ENCODE results near the gene LRRC2.
"Not testable (repeated sequence)": the region's sequence is repeated elsewhere in the genome, so short reads cannot be mapped to it uniquely, and the experiment has no call there.

LRRC2 gene

GRCh38 chr3:46551615-46552014 is 14.5 kb downstream of the LRRC2 start:
- DNase-seq = no peak

- DNase-seq = no peak
These were observed 16.1 kb downstream of the LRRC2 start for GRCh38 chr3:46549989-46550388.

DNA sequence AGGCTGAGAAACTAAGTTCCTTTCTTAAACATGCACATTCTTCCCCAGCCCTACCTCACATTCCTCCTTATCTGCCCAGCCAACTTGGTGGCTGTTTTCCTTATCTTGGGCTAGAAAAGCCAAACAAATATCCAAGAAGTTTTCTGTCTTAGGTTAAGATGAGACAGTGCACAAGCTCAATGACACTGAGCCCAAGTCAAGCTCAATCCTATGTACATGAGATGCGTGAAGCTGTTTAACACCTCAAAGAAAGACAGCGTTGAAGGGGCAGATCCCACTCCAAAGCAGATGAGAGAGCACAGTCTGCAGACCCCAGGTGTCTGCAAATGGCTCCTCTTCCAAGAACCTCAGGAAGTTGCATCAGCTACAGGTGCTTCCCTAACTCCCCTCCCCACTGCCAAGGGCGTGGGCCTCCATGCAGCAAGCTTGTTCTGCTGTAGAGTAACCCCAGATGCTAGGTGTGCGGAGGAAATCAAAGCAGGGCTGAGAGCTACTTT is 16.6 kb downstream of the LRRC2 start:
- no peak for DNase-seq

DNA sequence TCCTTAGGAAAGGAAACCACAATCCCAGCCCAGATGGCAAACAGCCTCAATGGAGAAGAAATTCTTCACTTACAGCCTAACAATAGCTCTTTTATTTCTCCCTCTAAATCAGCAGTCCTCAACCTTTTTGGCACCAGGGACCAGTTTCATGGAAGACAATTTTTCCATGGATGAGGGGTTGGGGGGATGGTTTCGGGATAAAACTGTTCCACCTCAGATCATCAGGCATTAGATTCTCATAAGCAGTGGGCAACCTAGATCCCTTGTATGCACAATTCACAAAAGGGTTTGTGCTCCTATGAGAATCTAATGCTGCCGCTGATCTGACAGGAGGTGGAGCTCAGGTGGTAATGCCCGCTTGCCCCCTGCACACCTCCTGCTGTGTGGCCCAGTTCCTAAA is 17.5 kb downstream of the LRRC2 start:
- not testable (repeated sequence) for DNase-seq

DNA sequence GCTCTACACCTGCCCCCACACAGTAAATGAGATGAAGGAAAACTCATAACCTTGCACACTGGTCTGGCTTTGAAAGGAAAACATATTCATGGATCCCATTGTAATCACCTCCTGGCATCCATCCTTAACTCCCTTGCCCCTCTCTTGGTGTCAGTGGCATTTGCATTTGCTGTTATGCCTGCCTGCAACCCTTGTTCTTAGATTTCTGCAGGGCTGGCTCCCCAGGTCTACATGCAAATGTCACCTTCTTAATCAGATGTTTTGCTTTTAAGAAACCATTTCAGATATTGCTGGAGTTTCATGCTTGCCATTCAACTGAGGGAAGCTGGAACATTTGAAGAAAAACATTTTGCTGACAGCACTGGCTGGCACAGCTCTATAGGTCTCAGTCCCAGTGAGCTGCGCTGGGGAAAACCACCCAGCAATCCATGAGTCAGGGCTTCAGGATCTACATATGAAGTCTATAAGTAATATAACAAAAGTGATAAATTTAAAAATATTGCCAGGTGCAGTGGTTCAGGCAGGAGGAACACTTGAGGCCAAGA is 19.1 kb downstream of the LRRC2 start:
- no peak for DNase-seq

DNA sequence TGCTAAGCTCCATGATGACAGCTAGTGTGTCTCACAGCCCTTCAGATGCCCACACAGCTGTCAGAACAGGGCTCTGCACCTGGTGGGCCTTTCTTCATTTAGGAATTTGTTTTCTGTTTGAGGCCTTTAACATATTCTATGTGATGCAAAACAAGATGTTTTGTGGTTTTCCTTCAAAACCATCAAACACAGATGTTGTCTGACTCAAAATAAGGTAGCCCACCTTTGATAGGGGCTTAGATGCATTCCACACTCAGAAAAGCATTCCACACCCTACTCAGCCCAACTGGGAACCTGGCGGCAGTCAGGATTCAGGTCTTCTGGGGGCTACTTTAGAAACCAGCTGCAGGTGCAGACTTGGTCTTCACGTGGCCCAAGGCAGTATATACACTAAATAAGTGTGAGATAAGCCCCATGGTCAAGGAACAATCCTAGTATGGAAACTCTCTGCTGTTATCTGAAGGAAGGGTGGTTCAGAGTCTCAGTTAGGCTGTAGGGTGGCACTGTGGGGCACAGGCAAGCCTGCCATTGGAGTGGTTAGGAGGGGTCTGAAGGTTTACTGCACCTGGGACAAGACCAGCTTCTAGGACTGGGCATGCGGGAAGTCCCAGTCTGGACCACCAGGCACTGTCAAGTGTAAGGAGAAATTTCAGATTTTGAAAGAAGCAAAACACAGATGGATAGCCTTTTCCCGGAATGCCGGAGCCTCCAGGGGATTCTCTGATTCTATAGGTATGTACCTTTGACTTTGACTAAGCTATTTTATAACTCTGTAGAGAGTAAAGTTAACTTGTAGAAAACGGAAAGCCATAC is 20.1 kb downstream of the LRRC2 start:
- no peak for DNase-seq

DNA sequence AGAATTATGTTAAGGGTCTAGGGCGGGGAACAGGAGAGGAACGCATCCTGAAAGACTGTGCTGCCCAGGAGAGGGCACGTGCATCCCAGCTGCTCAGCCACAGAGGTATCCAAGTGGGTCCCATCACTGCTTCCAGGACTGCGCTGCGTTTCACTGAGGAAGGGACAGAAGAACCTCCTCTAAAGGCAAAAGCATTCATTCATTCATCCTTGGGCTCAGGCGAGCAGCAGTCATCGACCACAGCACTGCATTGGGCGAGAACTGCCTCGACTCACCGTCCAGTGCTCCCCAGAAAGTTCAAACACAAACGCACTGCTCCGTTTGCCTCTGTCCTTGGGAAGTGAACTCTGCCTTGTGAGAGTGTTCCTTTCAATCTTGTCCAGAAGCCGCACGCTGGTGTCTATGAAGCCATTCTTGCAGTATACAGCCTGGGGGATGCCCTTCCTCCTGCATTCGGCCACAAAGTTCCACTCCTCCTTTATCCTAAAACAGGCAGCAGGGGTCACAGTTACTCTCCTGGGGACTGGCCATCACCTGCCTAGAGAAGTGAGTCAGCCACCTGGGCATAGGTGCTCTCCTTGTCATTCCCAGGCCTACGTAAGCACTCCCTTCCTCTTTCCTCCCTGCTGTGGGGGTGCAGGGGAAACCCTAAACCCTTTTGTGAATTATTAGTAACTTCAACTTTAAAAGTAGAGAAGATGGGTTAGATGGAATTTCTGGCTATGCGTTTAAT is 21.2 kb downstream of the LRRC2 start:
- no peak for DNase-seq

DNA sequence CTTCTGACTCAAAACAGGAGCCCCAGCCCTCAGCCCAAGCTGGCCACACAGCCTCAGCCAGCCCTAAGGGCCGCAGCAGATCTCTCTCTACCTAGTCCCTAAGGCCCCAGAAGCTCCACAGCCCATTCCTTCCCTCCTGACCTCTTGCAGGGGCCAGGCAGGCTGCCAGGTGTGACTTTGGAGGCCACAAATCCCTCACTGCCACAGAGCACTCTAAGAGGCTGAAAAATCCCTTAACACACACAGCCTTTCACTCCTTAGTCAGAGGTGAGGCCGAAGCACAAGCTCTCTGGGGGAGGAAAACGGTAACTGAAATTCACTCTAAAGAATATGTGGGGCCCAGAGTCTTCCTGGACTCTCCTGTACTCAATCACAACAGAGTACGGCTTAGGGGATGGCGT is 23.3 kb downstream of the LRRC2 start:
- DNase-seq = no peak

DNA sequence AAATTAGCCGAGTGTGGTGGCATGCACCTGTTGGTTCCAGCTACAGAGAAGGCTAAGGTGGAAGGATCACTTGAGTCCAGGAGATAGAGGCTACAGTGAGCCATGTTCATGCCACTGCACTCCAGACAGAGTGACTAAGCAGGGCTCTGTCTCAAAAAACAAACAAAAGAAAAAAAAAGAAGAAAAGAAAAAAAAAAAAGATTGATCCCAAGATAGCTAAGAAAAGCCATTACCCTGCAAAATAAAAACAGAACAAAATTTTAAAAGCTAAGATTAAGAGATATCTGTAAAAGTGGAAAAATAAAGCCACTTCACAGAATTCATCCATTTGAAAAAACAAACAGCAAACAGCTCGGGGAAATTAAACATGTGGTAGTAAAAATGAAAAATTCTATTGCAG is 23.8 kb downstream of the LRRC2 start:
- DNase-seq = no peak

GRCh38 chr3:46541835-46542234 is 24.3 kb downstream of the LRRC2 start:
- DNase-seq = no peak

- DNase-seq = no peak
These were observed 25.6 kb downstream of the LRRC2 start for GRCh38 chr3:46540550-46540949.

- no peak for DNase-seq
These were observed 26.6 kb downstream of the LRRC2 start for GRCh38 chr3:46539443-46540005.

DNA sequence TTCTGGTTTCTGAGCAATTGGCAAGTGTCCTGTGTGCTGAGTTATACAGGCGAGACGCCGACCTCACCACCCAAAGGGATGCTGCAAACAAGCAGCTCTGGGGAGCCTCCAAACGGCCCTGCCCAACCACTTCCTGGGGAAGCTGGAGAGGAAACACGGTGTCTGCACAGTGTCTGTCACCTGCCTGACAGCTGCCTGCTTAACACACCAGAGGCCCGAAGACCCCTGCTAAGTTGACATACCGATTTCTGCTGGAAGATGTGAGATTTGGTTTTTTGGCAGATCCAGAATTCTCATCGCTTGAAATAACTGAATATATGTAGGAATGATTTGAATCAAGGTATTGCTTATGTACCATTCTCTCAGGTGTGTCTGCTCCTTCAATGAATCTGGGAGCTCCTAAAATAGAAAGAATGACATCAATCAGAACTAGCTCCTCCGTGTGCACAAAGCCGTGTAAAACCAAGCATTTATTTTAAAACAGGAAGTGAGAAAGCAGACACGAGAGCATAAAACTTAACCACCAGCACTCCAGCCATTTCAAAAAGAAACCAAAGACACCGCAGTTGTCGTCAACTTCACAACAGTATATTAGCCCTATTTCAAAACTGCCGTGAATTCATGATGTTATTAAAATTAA is 27.2 kb downstream of the LRRC2 start:
- DNase-seq = peak; percentile 75

DNA sequence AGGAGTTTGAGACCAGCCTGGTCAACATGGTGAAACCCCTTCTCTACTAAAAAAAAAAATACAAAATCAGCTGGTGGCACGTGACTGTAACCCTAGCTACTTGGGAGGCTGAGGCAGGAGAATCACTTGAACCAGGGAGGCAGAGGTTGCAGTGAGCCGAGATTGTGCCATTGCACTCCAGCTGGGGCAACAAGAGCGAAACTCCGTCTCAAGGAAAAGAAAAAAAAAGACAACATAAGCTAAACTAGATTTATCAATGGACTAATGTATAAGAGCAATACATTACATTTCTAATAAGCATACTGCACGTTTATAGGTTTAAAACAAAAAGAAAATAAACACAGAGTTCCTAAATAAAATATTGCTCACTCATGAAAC is 27.7 kb downstream of the LRRC2 start:
- not testable (repeated sequence) for DNase-seq

- DNase-seq = no peak
These were observed 28.3 kb downstream of the LRRC2 start for GRCh38 chr3:46537779-46538178.

DNA sequence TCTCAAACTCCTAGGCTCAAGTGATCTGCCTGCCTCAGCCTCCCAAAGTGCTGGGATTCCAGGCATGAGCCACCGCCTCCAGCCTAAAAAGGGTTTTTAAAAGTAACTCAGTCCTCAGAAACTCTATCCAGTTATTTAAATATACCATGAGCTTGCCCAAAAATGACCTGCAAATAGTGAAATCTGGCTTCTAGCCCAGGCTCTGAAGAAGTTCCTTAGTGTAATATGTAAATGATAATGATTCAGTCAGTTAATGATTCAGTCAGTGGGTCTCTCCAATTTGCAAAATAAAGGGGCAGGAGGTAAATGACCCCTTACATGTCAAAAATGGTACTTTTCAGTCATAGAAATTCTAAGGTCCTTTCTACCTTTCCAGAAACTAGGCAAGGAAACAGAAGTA is 28.8 kb downstream of the LRRC2 start:
- DNase-seq = no peak

- DNase-seq = no peak
These were observed 29.3 kb downstream of the LRRC2 start for GRCh38 chr3:46536758-46537157.

DNA sequence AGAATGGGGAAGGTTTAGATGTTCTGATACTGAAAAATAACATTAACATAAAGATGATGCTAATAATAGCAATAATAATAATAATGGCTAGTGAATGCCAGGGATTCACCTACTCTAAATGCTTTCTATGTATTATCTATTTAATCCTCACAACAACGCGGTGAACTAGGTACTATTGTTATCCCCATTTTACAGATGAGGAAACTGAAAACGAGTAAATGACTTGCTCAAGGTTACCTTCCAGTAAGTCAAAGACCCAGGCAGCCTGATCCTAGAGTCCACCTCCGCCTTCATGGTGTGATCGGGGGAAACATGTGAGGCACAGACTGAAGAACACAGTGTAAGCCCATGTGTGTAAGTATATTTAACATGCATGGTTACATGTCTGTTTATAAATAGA is 30.4 kb downstream of the LRRC2 start:
- no peak for DNase-seq

- DNase-seq = no peak
These were observed 33.0 kb downstream of the LRRC2 start for GRCh38 chr3:46533091-46533490.

- DNase-seq = no peak
These were observed 38.9 kb downstream of the LRRC2 start for GRCh38 chr3:46527239-46527638.

DNA sequence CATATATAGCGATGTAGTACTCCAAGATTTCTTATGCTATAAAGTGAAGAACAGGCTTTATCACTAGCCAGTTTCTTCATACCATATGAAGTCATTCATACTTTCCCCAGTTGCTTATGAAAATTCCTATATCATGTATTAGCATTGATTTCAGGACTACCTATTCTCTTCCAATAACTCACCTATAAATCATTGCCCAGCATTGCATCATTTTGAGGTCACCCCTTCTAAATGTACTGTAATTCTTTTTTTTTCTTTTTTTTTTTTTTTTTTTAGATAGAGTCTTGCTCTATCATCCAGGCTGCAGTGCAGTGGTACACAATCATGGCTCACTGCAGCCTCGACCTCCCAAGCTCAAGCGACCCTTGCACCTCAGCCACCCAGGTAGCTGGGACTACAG is 41.3 kb downstream of the LRRC2 start:
- DNase-seq = no peak

DNA sequence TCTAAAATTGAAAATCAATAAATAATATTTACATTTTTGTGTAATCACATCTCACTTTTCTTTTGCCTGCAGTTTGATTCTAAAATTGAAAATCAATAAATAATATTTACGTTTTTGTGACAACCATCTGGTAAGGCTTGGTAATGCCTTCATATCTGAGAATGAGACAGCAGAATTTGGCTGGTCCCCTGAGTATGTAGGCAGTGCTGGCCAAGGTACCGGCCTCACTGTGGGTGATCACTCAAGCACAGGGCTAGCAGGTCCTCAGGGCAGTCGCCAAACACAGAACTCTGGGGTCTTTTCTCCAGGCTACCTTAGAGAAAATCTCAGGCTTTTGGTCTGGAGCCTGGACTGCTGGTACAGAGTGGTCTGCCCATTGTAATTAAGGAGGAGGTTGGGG is 42.1 kb downstream of the LRRC2 start:
- no peak for DNase-seq

DNA sequence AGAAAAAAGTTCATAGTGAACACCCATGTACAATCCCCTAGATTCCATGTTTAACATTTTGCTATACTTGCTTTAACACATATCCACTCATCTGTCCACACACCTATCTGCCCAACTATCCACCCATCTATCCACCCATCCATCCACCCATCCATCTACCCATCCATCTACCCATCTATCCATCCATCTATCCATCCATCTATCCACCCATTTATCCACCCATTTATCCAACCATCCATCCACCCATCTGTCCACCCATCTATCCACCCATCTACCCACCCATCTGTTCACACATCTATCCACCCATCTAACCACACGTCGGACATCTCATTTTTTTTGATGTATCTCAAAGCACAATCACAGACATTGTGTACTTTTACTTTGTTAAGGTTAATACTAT is 42.5 kb downstream of the LRRC2 start:
- DNase-seq = no peak
